GM19043 (cell line): ENCODE data around the gene TGFBRAP1.

ENCODE experiments used
- ATAC-seq: cut with Tn5 transposase; IDR thresholded peaks from one replicate; pipeline ENCODE4 v1.9.1; 2021; ENCODE audit warnings: low read depth; ENCODE audit not compliant: unreplicated experiment

TGFBRAP1 gene, protein sequence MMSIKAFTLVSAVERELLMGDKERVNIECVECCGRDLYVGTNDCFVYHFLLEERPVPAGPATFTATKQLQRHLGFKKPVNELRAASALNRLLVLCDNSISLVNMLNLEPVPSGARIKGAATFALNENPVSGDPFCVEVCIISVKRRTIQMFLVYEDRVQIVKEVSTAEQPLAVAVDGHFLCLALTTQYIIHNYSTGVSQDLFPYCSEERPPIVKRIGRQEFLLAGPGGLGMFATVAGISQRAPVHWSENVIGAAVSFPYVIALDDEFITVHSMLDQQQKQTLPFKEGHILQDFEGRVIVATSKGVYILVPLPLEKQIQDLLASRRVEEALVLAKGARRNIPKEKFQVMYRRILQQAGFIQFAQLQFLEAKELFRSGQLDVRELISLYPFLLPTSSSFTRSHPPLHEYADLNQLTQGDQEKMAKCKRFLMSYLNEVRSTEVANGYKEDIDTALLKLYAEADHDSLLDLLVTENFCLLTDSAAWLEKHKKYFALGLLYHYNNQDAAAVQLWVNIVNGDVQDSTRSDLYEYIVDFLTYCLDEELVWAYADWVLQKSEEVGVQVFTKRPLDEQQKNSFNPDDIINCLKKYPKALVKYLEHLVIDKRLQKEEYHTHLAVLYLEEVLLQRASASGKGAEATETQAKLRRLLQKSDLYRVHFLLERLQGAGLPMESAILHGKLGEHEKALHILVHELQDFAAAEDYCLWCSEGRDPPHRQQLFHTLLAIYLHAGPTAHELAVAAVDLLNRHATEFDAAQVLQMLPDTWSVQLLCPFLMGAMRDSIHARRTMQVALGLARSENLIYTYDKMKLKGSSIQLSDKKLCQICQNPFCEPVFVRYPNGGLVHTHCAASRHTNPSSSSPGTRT

DNA sequence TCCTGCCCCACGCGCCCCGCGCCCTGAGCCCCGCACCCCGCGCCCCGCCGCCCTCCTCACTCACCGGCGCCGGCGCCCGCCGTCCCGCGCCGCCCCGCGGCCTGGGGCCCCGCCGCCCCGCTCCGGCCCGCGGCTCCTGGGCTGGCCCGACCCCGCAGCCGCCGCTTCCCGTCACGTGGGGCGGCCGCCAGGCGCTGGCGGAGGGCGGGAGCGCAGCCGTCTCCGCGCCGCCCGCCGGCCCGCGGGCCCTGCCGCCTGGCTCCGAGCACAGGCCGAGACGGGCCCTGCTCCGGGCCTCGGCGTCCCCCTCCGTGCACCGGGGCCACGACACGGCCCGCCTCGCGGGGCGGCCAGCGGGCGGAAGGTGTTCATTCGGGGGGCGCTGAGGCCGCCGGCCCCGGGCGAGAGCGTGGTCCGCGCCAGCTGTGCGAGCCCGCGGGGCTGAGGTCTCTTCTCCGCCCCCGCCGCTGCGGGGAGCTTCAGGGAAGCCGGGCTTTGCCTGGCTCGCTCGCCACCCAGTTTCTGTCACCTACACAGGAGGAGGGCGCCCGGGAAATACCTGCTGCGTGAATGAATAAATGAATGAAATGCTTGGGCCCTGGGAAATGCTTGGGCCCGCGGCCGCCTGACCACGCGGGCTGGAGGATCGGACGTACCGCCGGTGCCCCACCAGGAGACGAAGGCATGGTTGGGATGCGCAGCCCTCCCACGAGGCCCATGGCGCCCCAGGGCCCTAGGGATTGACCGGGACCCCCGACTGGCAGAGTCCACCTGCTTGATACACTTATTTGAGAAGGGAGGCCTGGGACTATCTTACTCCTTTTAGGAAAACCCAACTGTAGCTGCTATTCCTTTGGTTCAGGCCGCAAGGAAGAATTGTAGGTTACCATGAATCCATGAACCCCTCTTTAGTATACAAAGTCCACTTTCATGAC, at the start of gene TGFBRAP1:
TSS of gene TGFBRAP1 (minus strand) at position 175 of the 935 bp plus-strand sequence. CDS start 21,434 bp downstream, outside the sequence.
- peak; percentile 70 for ATAC-seq

DNA sequence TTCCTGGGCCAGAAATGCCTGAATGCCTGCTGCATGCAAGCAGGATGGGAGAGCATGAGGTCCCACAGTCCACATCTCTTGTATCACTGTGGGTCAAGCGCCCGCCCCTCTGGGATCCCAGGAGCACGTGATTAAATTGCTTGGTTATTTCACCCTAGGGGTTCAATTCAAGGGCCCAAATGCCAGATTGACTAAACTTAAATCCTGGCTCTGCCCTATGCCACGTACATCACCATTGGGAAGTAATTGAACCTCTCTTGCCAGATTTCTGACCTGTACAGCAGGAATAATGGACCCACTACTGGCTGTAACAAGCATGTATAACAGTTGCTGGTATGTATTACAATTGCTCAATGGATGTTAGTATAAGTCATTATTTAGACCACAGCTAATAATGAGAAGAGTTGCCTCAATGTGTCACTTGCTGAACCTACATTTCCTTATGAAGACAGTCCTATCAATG, 49.4 kb upstream of the TGFBRAP1 start:
- ATAC-seq: no peak

DNA sequence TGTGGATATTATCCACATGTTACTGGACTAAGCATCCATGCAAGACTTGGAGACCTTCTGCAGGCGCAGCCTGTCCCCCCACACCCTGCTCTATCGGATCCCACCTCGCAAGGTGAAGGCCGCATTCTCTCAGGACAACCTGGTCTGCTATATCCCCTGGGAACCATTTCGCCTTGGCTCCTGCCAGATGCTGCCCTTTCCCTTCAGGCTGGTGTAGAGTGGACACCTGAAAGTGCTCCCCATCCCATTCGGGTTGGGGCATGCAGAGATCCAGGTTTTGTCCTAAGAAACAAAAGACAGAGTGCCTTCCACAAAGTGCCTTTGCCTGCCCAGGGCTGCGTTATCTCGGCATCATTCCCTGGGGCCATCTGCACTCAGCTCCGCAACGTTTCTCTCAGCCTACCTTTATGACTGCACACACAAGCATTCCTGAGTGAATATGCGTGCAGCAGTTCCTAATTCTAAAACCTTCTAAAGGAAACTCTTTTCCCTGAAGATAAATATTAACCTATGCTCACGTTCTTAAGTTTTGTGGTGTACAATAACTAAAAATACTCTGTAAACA, 48.8 kb upstream of the TGFBRAP1 start:
- ATAC-seq: no peak

DNA sequence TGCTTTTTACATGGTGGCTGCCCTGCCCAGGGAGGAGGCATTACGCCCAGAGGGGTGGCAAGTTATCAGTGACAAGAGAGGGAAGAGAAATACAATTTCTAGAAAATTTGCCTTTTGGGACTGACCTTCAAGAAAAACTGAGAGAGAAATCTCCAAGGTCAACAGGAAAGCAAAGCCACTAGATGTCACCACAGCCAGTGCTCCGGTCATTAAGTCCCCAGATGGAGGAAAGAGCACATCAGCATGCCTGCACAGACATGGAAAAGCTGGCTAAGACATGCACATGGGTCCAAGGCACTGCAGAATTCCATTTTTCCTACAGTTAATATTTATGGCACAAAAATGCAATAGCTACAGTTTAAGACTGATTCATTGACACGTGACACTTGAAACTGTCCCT, 48.3 kb upstream of the TGFBRAP1 start:
- no peak for ATAC-seq

DNA sequence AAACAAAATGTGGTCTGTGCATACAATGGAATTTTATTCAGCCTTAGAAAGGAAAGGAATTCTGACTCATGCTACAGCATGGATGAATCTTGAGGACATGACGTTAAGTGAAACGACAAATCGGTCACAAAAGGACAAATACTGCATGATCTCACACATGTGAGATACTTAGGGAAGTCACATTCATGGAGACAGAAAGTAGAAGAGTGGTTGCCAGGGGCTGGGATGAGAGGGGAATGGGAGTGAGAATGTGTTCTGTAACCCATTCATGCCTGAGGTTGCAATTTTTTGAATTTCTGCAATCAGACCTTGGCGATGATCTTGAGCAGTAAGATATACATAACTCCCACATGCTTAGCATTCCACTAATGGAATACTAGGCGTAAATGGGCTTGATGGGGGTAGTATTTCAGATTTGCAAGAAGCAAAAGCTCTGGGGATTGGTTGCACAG, 47.3 kb upstream of the TGFBRAP1 start:
- no peak for ATAC-seq

DNA sequence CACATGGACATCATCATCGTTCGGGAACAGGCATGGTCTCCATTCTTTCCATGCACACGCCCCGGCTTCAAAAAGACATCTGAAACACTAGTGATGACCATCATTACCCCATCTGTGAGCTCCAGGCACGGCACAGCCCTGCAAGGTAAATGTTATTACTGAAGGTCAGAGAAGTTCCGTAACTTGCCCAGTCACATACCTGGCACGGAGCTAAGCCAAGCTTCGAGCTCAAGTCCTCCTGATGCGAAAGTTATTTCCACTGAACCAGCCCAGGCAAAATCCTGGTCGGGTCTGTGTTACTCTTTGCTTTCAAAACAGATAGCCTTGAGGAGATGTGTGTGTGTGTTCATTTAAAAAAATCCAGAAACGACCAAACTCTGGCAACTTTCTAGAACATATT, 46.5 kb upstream of the TGFBRAP1 start:
- ATAC-seq: no peak

DNA sequence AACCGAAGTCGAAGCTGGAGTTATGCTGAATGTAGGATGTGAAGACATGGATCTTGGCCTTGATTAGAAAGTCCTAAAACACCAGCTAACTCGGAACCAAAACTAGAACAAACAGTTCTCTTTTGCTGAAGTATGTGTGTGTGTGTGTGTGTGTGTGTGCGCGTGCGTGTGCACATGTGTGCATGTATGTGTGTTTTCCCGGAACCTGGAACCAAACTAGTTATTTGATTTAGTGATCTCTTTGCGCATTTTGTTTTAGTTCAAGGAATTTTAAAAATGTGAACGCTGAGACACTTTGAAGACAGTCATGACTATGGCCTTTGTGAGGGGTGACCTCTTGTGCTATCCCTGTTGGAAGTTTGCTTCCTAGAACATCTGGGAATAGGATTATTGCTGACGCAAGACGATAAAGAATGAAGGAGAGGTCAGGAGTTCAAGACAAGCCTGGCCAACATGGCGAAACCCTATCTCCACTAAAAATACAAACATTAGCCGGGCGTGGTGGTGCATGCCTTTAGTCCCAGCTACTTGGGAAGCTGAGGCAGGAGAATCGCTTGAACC, 45.5 kb upstream of the TGFBRAP1 start:
- ATAC-seq: no peak

DNA sequence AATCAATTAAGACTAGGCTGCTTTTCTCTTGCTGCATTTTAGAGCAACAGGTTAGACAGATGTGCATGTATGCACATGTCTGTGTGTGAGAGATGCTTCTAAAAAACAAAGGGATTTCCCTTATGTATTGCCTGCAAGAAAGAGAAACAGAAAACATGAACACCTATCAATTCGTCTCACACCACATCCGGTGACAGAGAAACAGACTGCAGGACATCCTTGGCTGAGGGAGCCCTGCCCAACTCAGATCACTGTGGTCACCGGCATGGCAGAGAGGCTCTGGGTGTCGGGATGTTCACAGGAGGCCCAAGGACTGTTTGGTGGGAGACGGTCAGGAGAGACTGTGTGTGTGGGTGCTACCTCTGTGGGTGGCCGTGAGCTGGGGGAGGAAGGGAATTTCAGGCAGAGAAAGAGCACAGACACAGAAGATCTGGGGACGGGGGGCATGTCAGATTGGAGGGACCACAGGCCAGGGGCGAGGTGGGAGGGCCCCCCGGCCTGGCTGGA, 44.4 kb upstream of the TGFBRAP1 start:
- peak; percentile 77 for ATAC-seq

DNA sequence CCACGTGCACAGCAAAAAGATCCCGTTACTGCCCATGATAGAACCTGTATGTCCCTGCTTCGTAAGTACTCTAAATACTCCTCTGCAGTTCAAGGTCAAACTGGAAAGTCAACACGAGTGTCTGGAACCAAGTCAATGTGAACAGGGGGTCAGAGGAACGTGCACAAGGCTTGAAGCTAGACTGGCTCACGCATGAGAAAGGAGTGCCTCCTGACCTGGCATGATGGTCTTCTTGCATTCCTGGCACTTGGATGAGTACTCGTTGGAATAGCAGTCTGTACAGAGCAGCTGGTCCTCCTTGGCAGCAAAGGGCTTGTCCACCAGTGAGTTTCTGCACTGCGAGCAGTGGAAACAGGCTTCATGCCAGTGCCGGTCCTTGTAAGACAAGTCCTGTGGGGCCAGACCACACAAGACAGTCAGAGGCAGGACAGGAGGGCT, 43.8 kb upstream of the TGFBRAP1 start:
- peak; percentile 4 for ATAC-seq

DNA sequence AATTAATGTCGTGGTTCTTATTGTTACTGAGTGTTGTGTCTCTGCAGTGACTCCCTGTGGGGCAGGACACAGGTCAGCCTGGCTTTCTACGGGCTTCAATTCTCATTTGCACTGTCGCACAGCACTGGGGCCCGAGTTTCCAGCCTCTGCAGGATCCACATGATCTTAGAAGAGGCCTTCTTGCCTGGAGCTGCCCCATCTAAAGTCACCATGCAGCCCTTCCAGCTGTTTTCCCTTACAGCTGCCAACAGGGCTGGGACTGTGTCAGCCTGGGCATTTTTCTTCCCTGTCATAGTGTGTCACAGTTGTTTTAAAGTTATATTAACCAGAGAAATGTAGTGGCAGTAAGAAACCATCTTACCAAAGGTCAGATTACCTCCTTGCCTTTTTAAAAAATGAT, 42.3 kb upstream of the TGFBRAP1 start:
- no peak for ATAC-seq

DNA sequence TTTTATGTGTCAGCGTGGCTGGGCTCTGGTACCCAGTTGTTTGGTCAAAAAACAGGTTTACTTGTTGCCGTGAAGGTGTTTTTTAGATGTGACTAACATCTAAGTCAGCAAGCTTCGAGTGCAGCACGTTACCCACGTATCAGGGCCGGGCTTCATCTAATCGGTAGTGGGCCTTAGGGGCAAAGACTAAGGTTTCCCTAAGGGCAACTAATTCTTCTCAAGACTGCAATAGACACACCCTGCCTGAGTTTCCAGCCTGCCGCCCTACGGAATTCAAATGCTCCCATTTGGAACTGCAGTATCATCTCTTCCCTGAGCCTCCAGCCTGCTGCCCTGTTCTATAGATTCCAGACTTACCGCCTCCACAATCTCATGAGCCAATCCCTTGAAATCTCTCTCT, 41.6 kb upstream of the TGFBRAP1 start:
- no peak for ATAC-seq

DNA sequence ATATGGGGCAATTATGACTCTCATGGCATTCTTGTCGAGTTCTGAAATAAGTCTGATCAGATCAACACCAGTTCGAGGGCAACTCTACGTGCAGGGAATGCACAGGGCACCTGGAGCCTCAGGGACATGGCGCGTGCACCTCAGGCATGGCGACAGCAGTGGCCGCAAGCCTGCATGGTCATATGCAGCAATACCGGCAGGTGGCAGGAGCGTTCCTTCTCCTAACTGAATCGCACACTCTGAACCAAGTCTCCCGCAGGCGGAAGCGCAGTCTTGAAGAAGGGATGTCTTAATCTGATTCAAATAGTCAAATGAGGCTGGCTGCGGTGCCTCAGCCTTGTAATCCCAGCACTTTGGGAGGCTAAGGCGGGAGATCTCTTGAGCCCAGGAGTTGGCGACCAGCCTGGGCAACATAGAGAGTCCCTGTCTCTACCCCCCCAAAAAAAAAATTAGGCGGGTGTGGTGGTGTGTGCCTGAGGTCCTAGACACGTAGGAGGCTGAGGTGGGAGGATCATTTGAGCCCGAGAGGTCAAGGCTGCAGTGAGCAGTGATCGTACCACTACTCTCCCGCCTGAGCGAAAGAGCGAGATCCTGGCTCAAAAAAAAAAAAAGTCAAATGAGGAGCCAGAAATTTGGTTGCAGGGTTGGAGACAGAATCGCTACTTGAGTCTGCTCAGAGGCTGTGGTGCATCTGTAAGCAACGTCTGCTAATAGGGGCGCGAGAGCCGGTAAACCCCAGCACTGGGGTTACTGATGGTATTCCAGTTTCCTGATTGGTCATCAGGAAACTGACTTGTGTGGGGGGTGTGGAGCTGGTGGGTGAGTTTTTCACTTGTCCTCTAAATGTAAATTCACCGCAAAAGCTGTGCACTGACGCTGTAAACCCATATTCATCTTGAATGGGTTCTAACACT, 40.5 kb upstream of the TGFBRAP1 start:
- ATAC-seq: peak; percentile 91

DNA sequence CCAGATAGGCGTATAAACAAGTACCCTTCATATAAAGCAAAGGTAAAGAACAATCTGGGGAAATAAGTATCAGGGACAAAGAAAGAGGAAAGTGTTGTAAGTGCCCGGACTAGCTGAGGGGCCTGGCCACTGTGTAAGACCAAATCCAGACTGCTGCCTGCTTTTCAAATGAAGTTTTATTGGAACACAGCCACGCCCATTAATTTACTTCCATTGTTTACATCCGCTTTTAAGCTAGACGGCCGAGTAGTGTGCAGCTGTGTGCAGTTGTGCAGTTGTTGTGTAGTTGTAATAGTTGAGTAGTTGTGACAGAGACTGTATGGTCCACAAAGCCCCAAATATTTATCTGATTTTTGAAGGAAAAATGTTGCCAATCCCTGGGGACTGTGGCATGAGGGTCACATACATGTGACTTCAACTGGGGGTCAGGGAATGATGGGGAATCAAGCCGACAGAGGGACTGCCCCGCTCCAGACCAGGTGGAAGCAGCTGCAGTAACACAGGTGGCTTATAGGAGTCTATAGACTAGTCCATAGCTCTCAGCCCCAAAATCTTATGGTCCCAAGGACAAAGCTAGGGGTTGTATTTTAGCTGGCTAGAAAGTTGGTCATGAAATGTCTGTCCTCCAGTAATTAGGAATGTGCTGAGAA, 39.3 kb upstream of the TGFBRAP1 start:
- ATAC-seq: no peak

DNA sequence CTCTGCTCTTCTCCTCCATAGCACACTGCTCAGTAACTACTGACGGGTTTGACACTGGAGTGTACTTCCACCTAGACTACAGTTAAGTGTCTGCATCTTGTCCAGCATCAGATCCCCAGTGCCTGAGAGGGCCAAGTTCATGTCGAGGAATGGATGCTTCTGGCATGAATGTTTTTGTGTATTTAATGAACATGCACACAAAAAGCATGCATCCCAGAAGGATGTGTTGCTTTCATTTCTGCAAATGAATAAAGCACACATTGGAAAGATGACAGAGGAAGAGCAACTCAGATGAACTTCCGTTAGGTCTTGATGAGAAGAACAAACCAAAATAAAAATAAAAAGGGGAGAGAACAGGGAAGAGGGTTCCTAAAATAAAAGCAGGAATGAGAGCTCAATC, 35.7 kb upstream of the TGFBRAP1 start:
- no peak for ATAC-seq

DNA sequence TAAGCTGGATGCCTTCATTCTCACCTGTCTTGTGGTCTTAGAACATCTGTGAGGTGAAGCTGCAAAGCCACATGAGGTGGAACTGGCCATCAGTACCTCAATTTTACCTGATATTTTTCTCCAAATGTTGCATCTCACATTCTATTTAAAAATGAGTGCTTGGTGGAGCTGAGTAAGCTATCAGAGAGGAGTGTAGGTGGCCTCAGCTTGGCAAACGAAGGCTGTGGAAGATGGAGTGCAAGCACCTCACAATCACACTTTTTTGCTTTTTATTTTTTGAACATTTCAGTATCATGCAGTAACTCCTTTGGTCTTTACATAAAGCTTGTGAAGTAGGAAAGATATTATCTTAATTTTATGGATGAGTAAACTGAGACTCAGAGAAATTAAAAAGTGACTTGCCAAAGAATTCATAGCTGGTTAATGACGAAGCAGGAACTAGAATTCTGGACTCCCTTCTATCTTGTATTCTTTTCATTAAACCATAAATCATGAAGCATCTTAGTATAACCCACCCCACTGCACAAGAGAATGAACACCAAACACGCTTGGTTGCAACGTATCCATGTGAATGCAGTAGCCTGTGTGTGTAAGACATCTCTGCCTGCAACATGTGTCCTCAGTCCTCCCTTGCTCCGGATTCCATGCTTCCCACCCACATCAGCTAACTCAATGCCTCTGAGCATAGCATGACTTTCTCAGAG, 35.1 kb upstream of the TGFBRAP1 start:
- no peak for ATAC-seq

DNA sequence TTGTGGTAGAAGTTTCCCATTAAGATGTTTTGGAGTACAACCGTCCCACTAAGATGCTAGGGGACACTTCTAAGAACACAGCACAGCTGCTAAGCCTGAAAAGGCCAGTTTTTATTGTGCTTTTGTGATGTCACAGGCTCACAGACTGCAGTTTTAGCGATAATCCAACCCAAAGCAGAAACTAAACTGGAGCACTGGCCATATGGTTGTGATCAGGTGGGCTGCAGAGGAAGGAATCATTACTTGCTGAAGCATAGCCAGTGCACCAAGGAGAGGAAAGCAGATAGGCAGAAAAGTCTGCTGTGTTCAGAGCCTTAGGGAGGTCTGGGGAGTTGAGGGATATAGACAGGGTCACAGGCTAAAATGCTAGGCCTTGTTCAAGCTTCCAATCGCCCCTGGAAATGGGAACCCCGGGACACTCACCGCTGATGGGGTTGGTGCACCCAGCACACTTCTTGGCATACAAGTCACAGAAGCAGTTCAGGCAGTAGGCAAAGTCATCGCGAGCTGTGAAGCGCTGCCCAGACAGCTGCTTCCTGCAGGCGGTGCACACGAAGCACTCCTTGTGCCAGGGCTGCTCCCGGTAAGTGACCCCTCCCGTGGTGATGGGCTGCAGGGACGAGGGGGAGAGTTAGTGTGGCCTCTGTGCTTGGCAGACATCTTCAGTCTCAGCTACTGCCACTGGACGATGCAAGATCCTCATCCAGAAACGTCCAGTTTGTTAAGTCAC, 33.5 kb upstream of the TGFBRAP1 start:
- ATAC-seq: no peak
